ENCODE results near the gene EGR1.
A peak's percentile ranks its signal among the peaks of the same experiment; 100 is the strongest.

DNA sequence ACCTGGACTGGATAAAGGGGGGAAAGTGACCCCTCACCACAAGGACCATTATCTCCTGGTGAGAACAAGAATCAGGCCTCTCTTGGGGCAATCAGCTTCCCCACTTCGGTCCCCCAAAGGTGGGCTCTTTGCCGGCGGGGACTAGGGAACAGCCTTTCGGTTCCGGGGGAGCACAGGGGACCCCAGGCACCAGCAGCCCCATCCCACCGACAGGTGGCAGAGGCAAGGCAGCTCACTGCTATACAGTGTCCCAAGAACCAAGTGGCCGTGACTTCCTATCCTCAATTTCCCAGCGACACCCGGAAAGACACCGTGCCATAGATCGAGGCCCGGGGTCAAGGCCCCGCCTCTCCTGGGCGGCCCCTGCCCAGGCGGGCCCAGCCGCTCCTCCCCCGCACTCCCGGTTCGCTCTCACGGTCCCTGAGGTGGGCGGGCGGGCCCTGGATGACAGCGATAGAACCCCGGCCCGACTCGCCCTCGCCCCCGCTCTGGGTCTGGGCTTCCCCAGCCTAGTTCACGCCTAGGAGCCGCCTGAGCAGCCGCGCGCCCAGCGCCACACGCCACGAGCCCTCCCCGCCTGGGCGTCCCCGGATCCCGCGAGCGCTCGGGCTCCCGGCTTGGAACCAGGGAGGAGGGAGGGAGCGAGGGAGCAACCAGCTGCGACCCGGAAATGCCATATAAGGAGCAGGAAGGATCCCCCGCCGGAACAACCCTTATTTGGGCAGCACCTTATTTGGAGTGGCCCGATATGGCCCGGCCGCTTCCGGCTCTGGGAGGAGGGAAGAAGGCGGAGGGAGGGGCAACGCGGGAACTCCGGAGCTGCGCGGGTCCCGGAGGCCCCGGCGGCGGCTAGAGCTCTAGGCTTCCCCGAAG lies 655 bp upstream of the EGR1 start:
- TF ChIP-seq POLR2AphosphoS5 (IDR thresholded peaks at IDR 0.05; ENCODE audit: low read depth, low read length) (peak; percentile 71; the same call in 1 of the 2 replicates), TAF1 (IDR thresholded peaks at IDR 0.05; ENCODE audit: borderline replicate concordance, low read depth, low read length) (no peak; the same call in 1 of the 2 replicates)

All from GM12892 (cell line).